ENCODE measurements around the gene CXADR.
"Not testable (repeated sequence)": the region's sequence is repeated elsewhere in the genome, so short reads cannot be mapped to it uniquely, and the experiment has no call there.

CXADR gene

GRCh38 chr21:17519208-17519738, 6.4 kb downstream of the CXADR start:
- Mint-ChIP-seq H3K4me1 (ENCODE audit: low read depth) (peaks cover 3% of the 10 kb centered on the region), H3K27me3 (peaks cover 14% of the 10 kb centered on the region), H3K27ac (no peak overlapping the region), H3K9me3 (no peaks in the 10 kb centered on the region), H3K36me3 (ENCODE audit: low read depth) (no peaks in the 10 kb centered on the region), H3K4me3 (no peak overlapping the region)
- no peak for DNase-seq

GRCh38 chr21:17519965-17520609, 7.2 kb downstream of the CXADR start:
- DNase-seq: no peak
- Mint-ChIP-seq H3K4me1 (ENCODE audit: low read depth) (no peaks in the 10 kb centered on the region), H3K4me3 (no peak overlapping the region), H3K36me3 (ENCODE audit: low read depth) (no peaks in the 10 kb centered on the region), H3K9me3 (no peaks in the 10 kb centered on the region), H3K27ac (no peak overlapping the region), H3K27me3 (peaks cover 11% of the 10 kb centered on the region)

- no peaks in the 10 kb centered on the region for H3K9me3 Mint-ChIP-seq
- no peak for DNase-seq
- H3K27me3 Mint-ChIP-seq: peaks cover 1% of the 10 kb centered on the region
- no peak overlapping the region for H3K27ac Mint-ChIP-seq
- H3K4me3 Mint-ChIP-seq: no peak overlapping the region
- no peaks in the 10 kb centered on the region for H3K4me1 Mint-ChIP-seq (ENCODE audit: low read depth)
- no peaks in the 10 kb centered on the region for H3K36me3 Mint-ChIP-seq (ENCODE audit: low read depth)
Measured at GRCh38 chr21:17523007-17523451, 10.2 kb downstream of the CXADR start.

- not testable (repeated sequence) for H3K4me3 Mint-ChIP-seq; H3K9me3 Mint-ChIP-seq; H3K27ac Mint-ChIP-seq; H3K4me1 Mint-ChIP-seq (ENCODE audit: low read depth); DNase-seq; H3K27me3 Mint-ChIP-seq; H3K36me3 Mint-ChIP-seq (ENCODE audit: low read depth)
Measured at GRCh38 chr21:17523979-17524494, 11.2 kb downstream of the CXADR start.

GRCh38 chr21:17524635-17525034, 11.8 kb downstream of the CXADR start:
- H3K9me3 Mint-ChIP-seq: no peaks in the 10 kb centered on the region
- H3K36me3 Mint-ChIP-seq (ENCODE audit: low read depth): no peaks in the 10 kb centered on the region
- H3K27me3 Mint-ChIP-seq: no peaks in the 10 kb centered on the region
- DNase-seq: no peak
- no peak overlapping the region for H3K27ac Mint-ChIP-seq
- no peak overlapping the region for H3K4me3 Mint-ChIP-seq
- H3K4me1 Mint-ChIP-seq (ENCODE audit: low read depth): no peaks in the 10 kb centered on the region

- no peak for DNase-seq
- Mint-ChIP-seq H3K4me3 (no peak overlapping the region), H3K36me3 (ENCODE audit: low read depth) (no peaks in the 10 kb centered on the region), H3K27ac (no peak overlapping the region), H3K27me3 (no peaks in the 10 kb centered on the region), H3K9me3 (no peaks in the 10 kb centered on the region), H3K4me1 (ENCODE audit: low read depth) (no peaks in the 10 kb centered on the region)
Measured at GRCh38 chr21:17526776-17527175, 13.9 kb downstream of the CXADR start.

- Mint-ChIP-seq H3K27me3 (no peaks in the 10 kb centered on the region), H3K9me3 (no peaks in the 10 kb centered on the region), H3K27ac (no peak overlapping the region), H3K4me3 (no peak overlapping the region), H3K36me3 (ENCODE audit: low read depth) (no peaks in the 10 kb centered on the region), H3K4me1 (ENCODE audit: low read depth) (no peaks in the 10 kb centered on the region)
- DNase-seq: no peak
Measured at GRCh38 chr21:17527240-17527639, 14.4 kb downstream of the CXADR start.

- DNase-seq: no peak
- no peaks in the 10 kb centered on the region for H3K36me3 Mint-ChIP-seq (ENCODE audit: low read depth)
- no peaks in the 10 kb centered on the region for H3K9me3 Mint-ChIP-seq
- no peak overlapping the region for H3K4me3 Mint-ChIP-seq
- no peak overlapping the region for H3K27ac Mint-ChIP-seq
- no peaks in the 10 kb centered on the region for H3K27me3 Mint-ChIP-seq
- no peaks in the 10 kb centered on the region for H3K4me1 Mint-ChIP-seq (ENCODE audit: low read depth)
Measured at GRCh38 chr21:17527711-17528110, 14.9 kb downstream of the CXADR start.

- Mint-ChIP-seq H3K36me3 (ENCODE audit: low read depth) (no peaks in the 10 kb centered on the region), H3K27ac (no peak overlapping the region), H3K27me3 (no peaks in the 10 kb centered on the region)
Measured at GRCh38 chr21:17529648-17530047, 16.8 kb downstream of the CXADR start.

GRCh38 chr21:17532292-17532691, 19.4 kb downstream of the CXADR start:
- H3K4me1 Mint-ChIP-seq (ENCODE audit: low read depth): no peaks in the 10 kb centered on the region
- H3K36me3 Mint-ChIP-seq (ENCODE audit: low read depth): no peaks in the 10 kb centered on the region
- DNase-seq: no peak
- no peaks in the 10 kb centered on the region for H3K27me3 Mint-ChIP-seq
- no peak overlapping the region for H3K4me3 Mint-ChIP-seq
- H3K9me3 Mint-ChIP-seq: no peaks in the 10 kb centered on the region
- no peak overlapping the region for H3K27ac Mint-ChIP-seq

More at GRCh38 chr21:17529648-17530047, 16.8 kb downstream of the CXADR start:
- Mint-ChIP-seq H3K4me1 (ENCODE audit: low read depth) (no peaks in the 10 kb centered on the region), H3K4me3 (no peak overlapping the region), H3K9me3 (no peaks in the 10 kb centered on the region)
- no peak for DNase-seq

GRCh38 chr21:17536381-17536780, 23.5 kb downstream of the CXADR start:
- DNase-seq: no peak
- no peaks in the 10 kb centered on the region for H3K9me3 Mint-ChIP-seq
- no peaks in the 10 kb centered on the region for H3K4me1 Mint-ChIP-seq (ENCODE audit: low read depth)
- no peaks in the 10 kb centered on the region for H3K36me3 Mint-ChIP-seq (ENCODE audit: low read depth)
- no peak overlapping the region for H3K27ac Mint-ChIP-seq
- H3K4me3 Mint-ChIP-seq: no peak overlapping the region
- no peaks in the 10 kb centered on the region for H3K27me3 Mint-ChIP-seq

GRCh38 chr21:17537299-17537698, 24.5 kb downstream of the CXADR start:
- Mint-ChIP-seq H3K9me3 (no peaks in the 10 kb centered on the region), H3K4me3 (no peak overlapping the region), H3K4me1 (ENCODE audit: low read depth) (no peaks in the 10 kb centered on the region), H3K27me3 (no peaks in the 10 kb centered on the region), H3K36me3 (ENCODE audit: low read depth) (no peaks in the 10 kb centered on the region), H3K27ac (no peak overlapping the region)
- DNase-seq: no peak

- no peaks in the 10 kb centered on the region for H3K4me1 Mint-ChIP-seq (ENCODE audit: low read depth)
- H3K9me3 Mint-ChIP-seq: no peaks in the 10 kb centered on the region
- no peak overlapping the region for H3K4me3 Mint-ChIP-seq
- no peaks in the 10 kb centered on the region for H3K27me3 Mint-ChIP-seq
- DNase-seq: no peak
- no peaks in the 10 kb centered on the region for H3K36me3 Mint-ChIP-seq (ENCODE audit: low read depth)
- H3K27ac Mint-ChIP-seq: no peak overlapping the region
Measured at GRCh38 chr21:17538576-17538975, 25.7 kb downstream of the CXADR start.

GRCh38 chr21:17539323-17539722, 26.5 kb downstream of the CXADR start:
- no peak overlapping the region for H3K4me3 Mint-ChIP-seq
- H3K9me3 Mint-ChIP-seq: no peaks in the 10 kb centered on the region
- DNase-seq: no peak
- H3K27me3 Mint-ChIP-seq: no peaks in the 10 kb centered on the region
- no peak overlapping the region for H3K27ac Mint-ChIP-seq
- no peaks in the 10 kb centered on the region for H3K4me1 Mint-ChIP-seq (ENCODE audit: low read depth)
- no peaks in the 10 kb centered on the region for H3K36me3 Mint-ChIP-seq (ENCODE audit: low read depth)

GRCh38 chr21:17539743-17540341, 27.0 kb downstream of the CXADR start:
- Mint-ChIP-seq H3K36me3 (ENCODE audit: low read depth) (no peaks in the 10 kb centered on the region), H3K9me3 (no peaks in the 10 kb centered on the region), H3K27me3 (no peaks in the 10 kb centered on the region), H3K4me3 (no peak overlapping the region), H3K27ac (no peak overlapping the region), H3K4me1 (ENCODE audit: low read depth) (no peaks in the 10 kb centered on the region)
- no peak for DNase-seq
